Inferior parietal cortex (tissue), 1 donor: ENCODE measurements around the gene OXSR1.
"Not testable (repeated sequence)": the region's sequence is repeated elsewhere in the genome, so short reads cannot be mapped to it uniquely, and the experiment has no call there.

Experiments
- DNase-seq: peaks from one replicate; pipeline ENCODE4 v3.0.0-alpha.2; 2016; ENCODE audit errors: extremely low spot score

OXSR1 gene

GRCh38 chr3:38141952-38142273 lies 23.4 kb upstream of the OXSR1 start:
- DNase-seq = no peak

GRCh38 chr3:38142959-38143358 lies 22.4 kb upstream of the OXSR1 start:
- DNase-seq = no peak

GRCh38 chr3:38143511-38143910 lies 21.8 kb upstream of the OXSR1 start:
- DNase-seq = no peak

- DNase-seq = no peak
These were observed 18.8 kb upstream of the OXSR1 start for GRCh38 chr3:38146504-38146903.

GRCh38 chr3:38147421-38147820 lies 17.9 kb upstream of the OXSR1 start:
- no peak for DNase-seq

- DNase-seq = no peak
These were observed 16.9 kb upstream of the OXSR1 start for GRCh38 chr3:38148311-38148882.

- no peak for DNase-seq
These were observed 15.6 kb upstream of the OXSR1 start for GRCh38 chr3:38149708-38150107.

- no peak for DNase-seq
These were observed 14.4 kb upstream of the OXSR1 start for GRCh38 chr3:38150780-38151528.

- no peak for DNase-seq
These were observed 13.6 kb upstream of the OXSR1 start for GRCh38 chr3:38151667-38152265.

- DNase-seq = no peak
These were observed 12.7 kb upstream of the OXSR1 start for GRCh38 chr3:38152609-38153008.

GRCh38 chr3:38153221-38153620 lies 12.1 kb upstream of the OXSR1 start:
- no peak for DNase-seq

- DNase-seq = no peak
These were observed 11.3 kb upstream of the OXSR1 start for GRCh38 chr3:38154033-38154494.

- no peak for DNase-seq
These were observed 10.6 kb upstream of the OXSR1 start for GRCh38 chr3:38154625-38155255.

- DNase-seq = no peak
These were observed 9.5 kb upstream of the OXSR1 start for GRCh38 chr3:38155825-38156224.

GRCh38 chr3:38157117-38157516 lies 8.2 kb upstream of the OXSR1 start:
- no peak for DNase-seq

GRCh38 chr3:38157595-38157994 lies 7.7 kb upstream of the OXSR1 start:
- no peak for DNase-seq

GRCh38 chr3:38158472-38158871 lies 6.9 kb upstream of the OXSR1 start:
- no peak for DNase-seq

GRCh38 chr3:38160704-38161103 lies 4.6 kb upstream of the OXSR1 start:
- not testable (repeated sequence) for DNase-seq

- no peak for DNase-seq
These were observed 2.1 kb upstream of the OXSR1 start for GRCh38 chr3:38163117-38163840.

GRCh38 chr3:38163841-38164642 lies 1.3 kb upstream of the OXSR1 start:
- no peak for DNase-seq

GRCh38 chr3:38164643-38164951 lies 740 bp upstream of the OXSR1 start:
- no peak for DNase-seq
